CD1c-positive myeloid dendritic cell (primary cell): ENCODE data around the gene TUBB4B.
A peak's percentile ranks its signal among the peaks of the same experiment; 100 is the strongest.

Experiments
- DNase-seq: peaks from one replicate; pipeline ENCODE4 v3.0.0-alpha.2; 2016; ENCODE audit errors: extremely low spot score

The TUBB4B gene

GRCh38 chr9:137212520-137212919, 28.6 kb upstream of the TUBB4B start:
- no peak for DNase-seq

GRCh38 chr9:137213160-137214060, 27.7 kb upstream of the TUBB4B start:
- DNase-seq, result no peak

GRCh38 chr9:137214620-137215019, 26.5 kb upstream of the TUBB4B start:
- no peak for DNase-seq

- no peak for DNase-seq
These were observed 25.7 kb upstream of the TUBB4B start for GRCh38 chr9:137215196-137215986.

GRCh38 chr9:137216188-137216965, 24.7 kb upstream of the TUBB4B start:
- no peak for DNase-seq

- peak; percentile 27 for DNase-seq
These were observed 23.5 kb upstream of the TUBB4B start for GRCh38 chr9:137217276-137218211.

- no peak for DNase-seq
These were observed 22.8 kb upstream of the TUBB4B start for GRCh38 chr9:137218212-137218753.

- peak; percentile 51 for DNase-seq
These were observed 22.3 kb upstream of the TUBB4B start for GRCh38 chr9:137218754-137219271.

GRCh38 chr9:137219757-137220316, 21.2 kb upstream of the TUBB4B start:
- DNase-seq, result no peak

- no peak for DNase-seq
These were observed 20.6 kb upstream of the TUBB4B start for GRCh38 chr9:137220317-137221094.

GRCh38 chr9:137221095-137221505, 20.0 kb upstream of the TUBB4B start:
- no peak for DNase-seq

GRCh38 chr9:137221506-137222111, 19.5 kb upstream of the TUBB4B start:
- DNase-seq, result no peak

GRCh38 chr9:137222190-137223077, 18.7 kb upstream of the TUBB4B start, which contains the start of gene RNF208:
RNF208 (minus strand) TSS chr9:137222240; CDS start chr9:137221212, 1,028 bp downstream.
- DNase-seq, result no peak

- DNase-seq, result peak; percentile 100
These were observed 17.8 kb upstream of the TUBB4B start for GRCh38 chr9:137223078-137223970.

- peak; percentile 42 for DNase-seq
These were observed 16.0 kb upstream of the TUBB4B start, which contains the start of gene CYSRT1 for GRCh38 chr9:137224830-137225694. CYSRT1 (plus strand) TSS chr9:137225174; CDS start chr9:137225622, 448 bp downstream.
